Measurements from ENCODE around the gene ERCC1.

GRCh38 chr19:45468803-45469131 lies 45.0 kb upstream of the ERCC1 start:
- TF ChIP-seq CTCF (IDR thresholded peaks at IDR 0.05) (no peak), POLR2AphosphoS5 (IDR thresholded peaks at IDR 0.05; ENCODE audit: insufficient read depth in 1 of 2, low read depth in 1 of 2) (no peak), POLR2A (IDR thresholded peaks at IDR 0.05) (no peak)

Measured in vagina (tissue), 2 donors.